ENCODE measurements around the gene YPEL1. TPM values are rescaled to one million over a fixed set of nuclear protein-coding genes. Genes with fewer than 3 reads are reported as not detected.

Gene YPEL1
- total and polyA plus RNA-seq, 2 donors (not counting 1 experiment from before 2014, with no cell fraction given), result 0.36 to 2.3 TPM

DNA sequence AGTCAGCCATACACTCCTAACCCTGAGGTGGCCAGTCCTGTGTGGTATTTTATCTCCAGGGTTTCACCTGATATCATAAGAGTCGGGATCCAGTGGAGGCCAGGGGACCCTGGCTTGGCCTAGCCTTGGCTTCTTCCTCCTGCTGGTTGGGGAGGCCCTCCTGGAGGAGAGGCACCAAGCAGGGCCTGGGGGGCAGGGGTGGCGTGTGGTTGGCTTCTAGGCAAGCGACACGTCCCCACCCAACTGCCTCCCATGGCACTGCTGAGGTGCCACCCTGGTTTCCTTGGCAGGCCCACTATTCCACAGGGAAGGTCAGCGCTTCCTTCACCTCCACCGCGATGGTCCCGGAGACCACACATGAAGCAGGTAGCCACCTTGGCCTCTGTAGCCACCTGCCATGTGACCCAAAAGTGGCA lies 49.4 kb downstream of the YPEL1 start:
- H3K4me2 ChIP-seq (ENCODE audit: extremely low read depth, insufficient read depth, low read length), result no peak overlapping the region
- TF ChIP-seq, protein P1, sequence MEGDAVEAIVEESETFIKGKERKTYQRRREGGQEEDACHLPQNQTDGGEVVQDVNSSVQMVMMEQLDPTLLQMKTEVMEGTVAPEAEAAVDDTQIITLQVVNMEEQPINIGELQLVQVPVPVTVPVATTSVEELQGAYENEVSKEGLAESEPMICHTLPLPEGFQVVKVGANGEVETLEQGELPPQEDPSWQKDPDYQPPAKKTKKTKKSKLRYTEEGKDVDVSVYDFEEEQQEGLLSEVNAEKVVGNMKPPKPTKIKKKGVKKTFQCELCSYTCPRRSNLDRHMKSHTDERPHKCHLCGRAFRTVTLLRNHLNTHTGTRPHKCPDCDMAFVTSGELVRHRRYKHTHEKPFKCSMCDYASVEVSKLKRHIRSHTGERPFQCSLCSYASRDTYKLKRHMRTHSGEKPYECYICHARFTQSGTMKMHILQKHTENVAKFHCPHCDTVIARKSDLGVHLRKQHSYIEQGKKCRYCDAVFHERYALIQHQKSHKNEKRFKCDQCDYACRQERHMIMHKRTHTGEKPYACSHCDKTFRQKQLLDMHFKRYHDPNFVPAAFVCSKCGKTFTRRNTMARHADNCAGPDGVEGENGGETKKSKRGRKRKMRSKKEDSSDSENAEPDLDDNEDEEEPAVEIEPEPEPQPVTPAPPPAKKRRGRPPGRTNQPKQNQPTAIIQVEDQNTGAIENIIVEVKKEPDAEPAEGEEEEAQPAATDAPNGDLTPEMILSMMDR (conservative IDR thresholded peaks at IDR 0.05 in 1 of 2, IDR thresholded peaks at IDR 0.05 in 1 of 2; ENCODE audit: low read depth in 1 of 2, low read length in 2 of 2), result no peak
- TF ChIP-seq EZH2 (IDR thresholded peaks at IDR 0.05; ENCODE audit: low read length, missing control alignments), result no peak
- peaks cover 19% of the 10 kb centered on the region for H3K36me3 ChIP-seq (ENCODE audit: control insufficient read depth, insufficient read depth, low read length)
- no peak for DNase-seq (ENCODE audit: low read depth in 2 of 2)
- no peak overlapping the region for H3K9ac ChIP-seq (ENCODE audit: insufficient read depth, low read length)
- no peak overlapping the region for H3K27ac ChIP-seq (ENCODE audit: insufficient read depth, low read length)
- no peaks in the 10 kb centered on the region for H3K4me1 ChIP-seq (ENCODE audit: control insufficient read depth, extremely low read depth, insufficient read depth, low read length)
- H3K9me3 ChIP-seq (ENCODE audit: control insufficient read depth, insufficient read depth, low read depth, low read length), result no peaks in the 10 kb centered on the region
- H4K20me1 ChIP-seq (ENCODE audit: control insufficient read depth, extremely low read depth, insufficient read depth, low read length), result no peaks in the 10 kb centered on the region
- H2AFZ ChIP-seq (ENCODE audit: low read length), result no peak overlapping the region
- H3K27me3 ChIP-seq (ENCODE audit: control insufficient read depth, insufficient read depth, low read length), result no peaks in the 10 kb centered on the region
- H3K4me3 ChIP-seq (replicated peaks in 1 of 4; ENCODE audit: control extremely low read depth in 1 of 4, insufficient read depth in 1 of 4, low read depth in 3 of 4, low read length in 4 of 4), result no peak overlapping the region
- H3K79me2 ChIP-seq (ENCODE audit: control insufficient read depth, insufficient read depth, low read length), result no peaks in the 10 kb centered on the region

GRCh38 chr22:21685164-21685513 lies 50.5 kb downstream of the YPEL1 start:
- Histone ChIP-seq H3K4me3 (replicated peaks in 1 of 4; ENCODE audit: control extremely low read depth in 1 of 4, insufficient read depth in 1 of 4, low read depth in 3 of 4, low read length in 4 of 4) (no peak overlapping the region), H3K27ac (ENCODE audit: insufficient read depth, low read length) (no peak overlapping the region), H4K20me1 (ENCODE audit: control insufficient read depth, extremely low read depth, insufficient read depth, low read length) (no peaks in the 10 kb centered on the region), H3K9me3 (ENCODE audit: control insufficient read depth, insufficient read depth, low read depth, low read length) (no peaks in the 10 kb centered on the region), H3K4me1 (ENCODE audit: control insufficient read depth, extremely low read depth, insufficient read depth, low read length) (no peaks in the 10 kb centered on the region), H3K79me2 (ENCODE audit: control insufficient read depth, insufficient read depth, low read length) (no peaks in the 10 kb centered on the region), H2AFZ (ENCODE audit: low read length) (no peak overlapping the region), H3K27me3 (ENCODE audit: control insufficient read depth, insufficient read depth, low read length) (no peaks in the 10 kb centered on the region), H3K4me2 (ENCODE audit: extremely low read depth, insufficient read depth, low read length) (no peak overlapping the region), H3K36me3 (ENCODE audit: control insufficient read depth, insufficient read depth, low read length) (peaks cover 21% of the 10 kb centered on the region), H3K9ac (ENCODE audit: insufficient read depth, low read length) (no peak overlapping the region)
- no peak for DNase-seq (ENCODE audit: low read depth in 2 of 2)
- TF ChIP-seq, protein P1 (conservative IDR thresholded peaks at IDR 0.05 in 1 of 2, IDR thresholded peaks at IDR 0.05 in 1 of 2; ENCODE audit: low read depth in 1 of 2, low read length in 2 of 2), result no peak
- no peak for TF ChIP-seq EZH2 (IDR thresholded peaks at IDR 0.05; ENCODE audit: low read length, missing control alignments)

DNA sequence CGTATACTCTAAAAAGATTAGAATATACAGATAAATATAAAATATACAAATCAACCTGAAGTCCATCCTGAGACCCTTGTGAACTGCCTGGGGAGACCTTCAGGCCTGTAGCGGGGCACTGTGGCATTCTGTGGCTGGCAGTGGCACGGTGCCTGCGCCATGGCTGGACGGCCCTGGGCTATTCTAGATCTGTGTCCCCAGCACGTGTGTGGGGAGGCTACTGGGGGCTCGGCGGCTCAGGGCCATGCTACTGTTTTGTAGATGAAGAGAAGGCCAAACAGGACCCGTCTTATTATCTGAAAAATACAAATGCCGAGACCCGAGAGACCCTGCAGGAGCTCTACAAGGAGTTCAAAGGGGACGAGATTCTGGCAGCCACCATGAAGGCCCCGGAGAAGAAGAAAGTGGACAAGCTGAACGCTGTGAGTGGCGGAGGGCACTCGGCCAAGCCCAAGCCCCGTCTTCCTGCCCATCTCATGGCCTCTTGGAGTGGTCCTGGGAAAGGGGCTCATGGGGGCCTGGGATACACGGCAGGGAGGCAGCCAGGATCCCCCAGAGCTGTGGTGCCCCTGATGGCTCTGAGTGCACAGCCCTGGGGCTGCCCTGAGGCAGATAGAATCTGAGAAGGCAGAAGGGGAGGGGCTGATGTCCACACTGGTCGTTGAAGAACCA lies 51.0 kb downstream of the YPEL1 start:
- H3K4me1 ChIP-seq (ENCODE audit: control insufficient read depth, extremely low read depth, insufficient read depth, low read length), result no peaks in the 10 kb centered on the region

More for the DNA sequence above, 51.0 kb downstream of the YPEL1 start:
- no peak overlapping the region for H3K4me3 ChIP-seq (replicated peaks in 1 of 4; ENCODE audit: control extremely low read depth in 1 of 4, insufficient read depth in 1 of 4, low read depth in 3 of 4, low read length in 4 of 4)
- no peaks in the 10 kb centered on the region for H3K9me3 ChIP-seq (ENCODE audit: control insufficient read depth, insufficient read depth, low read depth, low read length)
- H3K36me3 ChIP-seq (ENCODE audit: control insufficient read depth, insufficient read depth, low read length), result peaks cover 18% of the 10 kb centered on the region
- no peak for DNase-seq (ENCODE audit: low read depth in 2 of 2)
- no peak overlapping the region for H3K27ac ChIP-seq (ENCODE audit: insufficient read depth, low read length)
- H2AFZ ChIP-seq (ENCODE audit: low read length), result no peak overlapping the region
- no peaks in the 10 kb centered on the region for H3K79me2 ChIP-seq (ENCODE audit: control insufficient read depth, insufficient read depth, low read length)
- H4K20me1 ChIP-seq (ENCODE audit: control insufficient read depth, extremely low read depth, insufficient read depth, low read length), result no peaks in the 10 kb centered on the region
- no peak for TF ChIP-seq EZH2 (IDR thresholded peaks at IDR 0.05; ENCODE audit: low read length, missing control alignments)
- TF ChIP-seq, protein P1 (conservative IDR thresholded peaks at IDR 0.05 in 1 of 2, IDR thresholded peaks at IDR 0.05 in 1 of 2; ENCODE audit: low read depth in 1 of 2, low read length in 2 of 2), result no peak
- no peak overlapping the region for H3K4me2 ChIP-seq (ENCODE audit: extremely low read depth, insufficient read depth, low read length)
- no peak overlapping the region for H3K9ac ChIP-seq (ENCODE audit: insufficient read depth, low read length)
- H3K27me3 ChIP-seq (ENCODE audit: control insufficient read depth, insufficient read depth, low read length), result no peaks in the 10 kb centered on the region

All from fibroblast of lung (primary cell).